ENCODE results near the gene CAMK2N2. TPM values are rescaled to one million over a fixed set of nuclear protein-coding genes. Genes with fewer than 3 reads are reported as not detected.

CAMK2N2 gene
- total and polyA plus RNA-seq, 9 of the 15 experiments (the other 6 are each of a cell fraction or from before 2014, with no cell fraction given) = 0.08 to 0.22 (median 0.11) TPM; not detected in 5

DNA sequence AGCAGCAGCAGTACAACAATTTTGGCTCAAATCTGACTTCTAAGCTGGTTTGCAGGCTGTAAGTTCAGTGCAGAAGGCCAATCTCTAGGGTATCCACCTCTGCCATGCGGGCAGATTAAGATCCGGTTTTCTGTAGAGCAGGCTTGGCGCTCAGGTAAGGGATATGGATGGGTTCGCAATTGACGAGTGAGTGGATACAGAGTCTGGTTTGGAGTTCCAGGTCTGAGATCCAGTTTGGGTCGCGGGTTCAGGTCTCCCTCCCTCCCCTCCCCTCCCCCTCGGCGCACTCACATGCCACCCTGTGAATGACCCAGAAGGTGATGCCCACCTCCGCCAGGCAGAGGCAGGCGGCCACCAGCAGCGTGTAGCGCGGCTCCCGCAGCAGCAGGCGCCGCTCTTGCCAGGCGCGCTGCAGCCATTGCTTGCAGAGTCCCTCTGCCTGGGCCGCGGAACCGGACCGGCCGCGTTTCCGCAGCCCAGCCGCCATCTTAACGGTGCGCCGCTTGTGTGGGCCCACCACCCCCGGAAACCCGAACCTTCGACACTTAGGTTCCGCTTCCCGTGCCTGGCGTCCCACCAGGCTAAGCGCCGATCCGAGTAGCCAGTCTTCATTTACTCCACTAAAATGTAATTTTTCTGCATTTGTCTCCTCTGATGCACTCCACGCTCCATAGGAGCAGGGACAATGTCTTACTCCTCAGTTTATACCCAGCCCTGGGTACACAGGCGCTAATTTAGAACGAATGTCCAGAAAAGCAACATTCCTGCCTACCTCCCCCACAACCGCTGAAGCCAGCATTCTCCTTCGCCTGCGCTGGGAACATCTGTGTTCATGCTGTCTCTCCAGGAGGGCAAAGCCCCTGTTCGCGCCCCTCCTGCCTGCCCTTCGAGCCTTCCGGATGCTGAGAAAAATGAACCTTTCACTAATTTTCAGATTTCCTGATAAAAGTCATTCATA, 12.6 kb downstream of the CAMK2N2 start, which contains the start of gene ALG3 (continued):
- TF ChIP-seq RBM15 (IDR thresholded peaks at IDR 0.05; ENCODE audit: insufficient read depth, low read length) (no peak), CREBBP (IDR thresholded peaks at IDR 0.05; ENCODE audit: low read depth, low read length) (no peak), RFX1 (IDR thresholded peaks at IDR 0.05) (no peak), ZNF224 (CRISPR knock-in tag; IDR thresholded peaks at IDR 0.05) (no peak), JUND (IDR thresholded peaks at IDR 0.05; ENCODE audit: borderline replicate concordance, low read depth, low read length) (peak; percentile 44), JUND (tag; IDR thresholded peaks at IDR 0.05; ENCODE audit: borderline replicate concordance, low read depth, low read length) (no peak), CHCHD3 (CRISPR knock-in tag; IDR thresholded peaks at IDR 0.05) (no peak; the same call in 1 of the 2 replicates), ZBTB33 (CRISPR knock-in tag; IDR thresholded peaks at IDR 0.05) (no peak), PHB (CRISPR knock-in tag; IDR thresholded peaks at IDR 0.05) (no peak), NFE2 (IDR thresholded peaks at IDR 0.05; ENCODE audit: low read depth) (peak; percentile 60), TCFL5 (CRISPR knock-in tag; conservative IDR thresholded peaks at IDR 0.05) (no peak), SMARCB1 (IDR thresholded peaks at IDR 0.05; ENCODE audit: insufficient read length, low read depth) (no peak), SRF (CRISPR knock-in tag; IDR thresholded peaks at IDR 0.05) (no peak), BRD9 (IDR thresholded peaks at IDR 0.05; ENCODE audit: low read depth, partially characterized antibody) (no peak), HLTF (IDR thresholded peaks at IDR 0.05) (no peak), PRMT5 (CRISPR knock-in tag; IDR thresholded peaks at IDR 0.05) (peak; percentile 78; the same call in 1 of the 2 replicates), MEF2D (tag; conservative IDR thresholded peaks at IDR 0.05; ENCODE audit: low read depth) (no peak), ZFX (CRISPR knock-in tag; IDR thresholded peaks at IDR 0.05) (peak; percentile 81), SNIP1 (IDR thresholded peaks at IDR 0.05; ENCODE audit: low read depth) (no peak), ZNF316 (IDR thresholded peaks at IDR 0.05) (no peak), NFRKB (IDR thresholded peaks at IDR 0.05; ENCODE audit: low read depth) (peak; percentile 94), KAT2B (IDR thresholded peaks at IDR 0.05; ENCODE audit: low read depth, low read length) (no peak)
- TF ChIP-seq, protein P1, sequence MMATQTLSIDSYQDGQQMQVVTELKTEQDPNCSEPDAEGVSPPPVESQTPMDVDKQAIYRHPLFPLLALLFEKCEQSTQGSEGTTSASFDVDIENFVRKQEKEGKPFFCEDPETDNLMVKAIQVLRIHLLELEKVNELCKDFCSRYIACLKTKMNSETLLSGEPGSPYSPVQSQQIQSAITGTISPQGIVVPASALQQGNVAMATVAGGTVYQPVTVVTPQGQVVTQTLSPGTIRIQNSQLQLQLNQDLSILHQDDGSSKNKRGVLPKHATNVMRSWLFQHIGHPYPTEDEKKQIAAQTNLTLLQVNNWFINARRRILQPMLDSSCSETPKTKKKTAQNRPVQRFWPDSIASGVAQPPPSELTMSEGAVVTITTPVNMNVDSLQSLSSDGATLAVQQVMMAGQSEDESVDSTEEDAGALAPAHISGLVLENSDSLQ (IDR thresholded peaks at IDR 0.05) = no peak
- TF ChIP-seq, protein P2, sequence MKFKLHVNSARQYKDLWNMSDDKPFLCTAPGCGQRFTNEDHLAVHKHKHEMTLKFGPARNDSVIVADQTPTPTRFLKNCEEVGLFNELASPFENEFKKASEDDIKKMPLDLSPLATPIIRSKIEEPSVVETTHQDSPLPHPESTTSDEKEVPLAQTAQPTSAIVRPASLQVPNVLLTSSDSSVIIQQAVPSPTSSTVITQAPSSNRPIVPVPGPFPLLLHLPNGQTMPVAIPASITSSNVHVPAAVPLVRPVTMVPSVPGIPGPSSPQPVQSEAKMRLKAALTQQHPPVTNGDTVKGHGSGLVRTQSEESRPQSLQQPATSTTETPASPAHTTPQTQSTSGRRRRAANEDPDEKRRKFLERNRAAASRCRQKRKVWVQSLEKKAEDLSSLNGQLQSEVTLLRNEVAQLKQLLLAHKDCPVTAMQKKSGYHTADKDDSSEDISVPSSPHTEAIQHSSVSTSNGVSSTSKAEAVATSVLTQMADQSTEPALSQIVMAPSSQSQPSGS (CRISPR knock-in tag; IDR thresholded peaks at IDR 0.05) = no peak
- TF ChIP-seq, protein P3, sequence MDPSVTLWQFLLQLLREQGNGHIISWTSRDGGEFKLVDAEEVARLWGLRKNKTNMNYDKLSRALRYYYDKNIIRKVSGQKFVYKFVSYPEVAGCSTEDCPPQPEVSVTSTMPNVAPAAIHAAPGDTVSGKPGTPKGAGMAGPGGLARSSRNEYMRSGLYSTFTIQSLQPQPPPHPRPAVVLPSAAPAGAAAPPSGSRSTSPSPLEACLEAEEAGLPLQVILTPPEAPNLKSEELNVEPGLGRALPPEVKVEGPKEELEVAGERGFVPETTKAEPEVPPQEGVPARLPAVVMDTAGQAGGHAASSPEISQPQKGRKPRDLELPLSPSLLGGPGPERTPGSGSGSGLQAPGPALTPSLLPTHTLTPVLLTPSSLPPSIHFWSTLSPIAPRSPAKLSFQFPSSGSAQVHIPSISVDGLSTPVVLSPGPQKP (CRISPR knock-in tag; IDR thresholded peaks at IDR 0.05) = no peak

All from K562 (cell line).